OCI-M1 (cell line): Measurements from ENCODE around the gene POU6F2.

Source experiments
- DNase-seq: peaks from one replicate; lab custom pipeline; 2025; lab: John Stamatoyannopoulos, UW

POU6F2 gene

GRCh38 chr7:39404907-39405306, 427.2 kb downstream of the POU6F2 start:
- no peak for DNase-seq

GRCh38 chr7:39405581-39405980, 427.9 kb downstream of the POU6F2 start:
- no peak for DNase-seq

GRCh38 chr7:39406467-39406866, 428.8 kb downstream of the POU6F2 start:
- no peak for DNase-seq

- DNase-seq: no peak
Observed at GRCh38 chr7:39407137-39407536, 429.4 kb downstream of the POU6F2 start.

GRCh38 chr7:39407723-39408122, 430.0 kb downstream of the POU6F2 start:
- no peak for DNase-seq

- DNase-seq: no peak
Observed at GRCh38 chr7:39408906-39409305, 431.2 kb downstream of the POU6F2 start.

GRCh38 chr7:39410582-39410981, 432.9 kb downstream of the POU6F2 start:
- DNase-seq: no peak

- DNase-seq: peak; percentile 8
Observed at GRCh38 chr7:39413636-39414223, 436.0 kb downstream of the POU6F2 start.

GRCh38 chr7:39414224-39415035, 436.7 kb downstream of the POU6F2 start:
- DNase-seq: peak; percentile 28

GRCh38 chr7:39415091-39415787, 437.5 kb downstream of the POU6F2 start:
- DNase-seq: no peak

- DNase-seq: no peak
Observed at GRCh38 chr7:39416866-39417265, 439.2 kb downstream of the POU6F2 start.

GRCh38 chr7:39417642-39418041, 439.9 kb downstream of the POU6F2 start:
- DNase-seq: no peak

- no peak for DNase-seq
Observed at GRCh38 chr7:39421251-39421650, 443.5 kb downstream of the POU6F2 start.

GRCh38 chr7:39421661-39422060, 444.0 kb downstream of the POU6F2 start:
- no peak for DNase-seq

- no peak for DNase-seq
Observed at GRCh38 chr7:39428221-39428620, 450.5 kb downstream of the POU6F2 start.

- no peak for DNase-seq
Observed at GRCh38 chr7:39429421-39429820, 451.7 kb downstream of the POU6F2 start.

GRCh38 chr7:39430441-39430840, 452.7 kb downstream of the POU6F2 start:
- DNase-seq: no peak

- no peak for DNase-seq
Observed at GRCh38 chr7:39430909-39431641, 453.4 kb downstream of the POU6F2 start.

GRCh38 chr7:39432368-39432767, 454.7 kb downstream of the POU6F2 start:
- no peak for DNase-seq

- DNase-seq: no peak
Observed at GRCh38 chr7:39432807-39433416, 455.2 kb downstream of the POU6F2 start.

- no peak for DNase-seq
Observed at GRCh38 chr7:39433550-39433949, 455.8 kb downstream of the POU6F2 start.

- DNase-seq: no peak
Observed at GRCh38 chr7:39434012-39434411, 456.3 kb downstream of the POU6F2 start.
